ENCODE measurements around the gene ABTB1. TPM values are rescaled to one million over a fixed set of nuclear protein-coding genes. Genes with fewer than 3 reads are reported as not detected.

The ABTB1 gene
- total RNA-seq, 1 donor from 2014 or later, result 98.8 TPM

DNA sequence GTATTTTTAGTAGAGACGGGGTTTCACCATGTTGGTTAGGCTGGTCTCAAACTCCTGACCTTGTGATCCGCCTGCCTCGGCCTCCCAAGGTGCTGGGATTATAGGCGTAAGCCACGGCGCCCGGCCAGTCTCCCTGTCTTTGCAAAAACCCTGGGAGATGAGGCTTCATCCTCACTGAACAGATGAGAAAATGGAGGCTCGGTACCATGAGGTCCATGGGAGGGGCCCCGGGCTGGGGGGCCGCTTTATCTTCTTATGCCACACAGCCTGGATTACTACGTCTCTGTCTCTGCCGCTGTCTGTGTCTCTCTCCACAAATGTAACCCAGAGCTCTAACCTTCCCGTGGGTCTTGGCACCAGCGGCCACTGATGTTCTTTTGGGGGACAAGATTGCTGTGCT, 39.1 kb downstream of the ABTB1 start:
- no peak for ATAC-seq
- DNase-seq (ENCODE audit: low spot score), result peak; percentile 49
- intact Hi-C loops (cut with DNase I), result no loop called here

DNA sequence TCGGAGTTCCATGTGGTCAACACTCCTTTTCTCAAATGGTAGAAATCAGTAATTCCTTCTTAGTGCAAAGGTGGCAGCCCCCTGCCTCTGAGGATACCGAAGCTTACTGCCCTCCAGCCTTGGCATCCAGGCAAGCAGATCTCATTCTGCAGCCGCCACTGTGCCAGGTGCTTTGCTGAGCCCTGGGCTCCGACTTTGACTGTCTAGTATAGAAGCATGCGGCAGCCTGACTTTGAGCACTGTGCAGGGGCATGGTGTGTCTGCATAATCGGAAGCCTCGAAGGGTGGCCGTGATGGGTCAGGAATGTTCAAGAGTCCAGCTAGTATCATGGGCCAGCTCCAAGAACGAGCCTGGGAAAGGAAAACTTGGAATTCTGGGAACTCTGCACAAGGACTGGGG, 39.7 kb downstream of the ABTB1 start:
- intact Hi-C loops (cut with DNase I), result no loop called here
- DNase-seq (ENCODE audit: low spot score) (peak; percentile 38), ATAC-seq (no peak)

DNA sequence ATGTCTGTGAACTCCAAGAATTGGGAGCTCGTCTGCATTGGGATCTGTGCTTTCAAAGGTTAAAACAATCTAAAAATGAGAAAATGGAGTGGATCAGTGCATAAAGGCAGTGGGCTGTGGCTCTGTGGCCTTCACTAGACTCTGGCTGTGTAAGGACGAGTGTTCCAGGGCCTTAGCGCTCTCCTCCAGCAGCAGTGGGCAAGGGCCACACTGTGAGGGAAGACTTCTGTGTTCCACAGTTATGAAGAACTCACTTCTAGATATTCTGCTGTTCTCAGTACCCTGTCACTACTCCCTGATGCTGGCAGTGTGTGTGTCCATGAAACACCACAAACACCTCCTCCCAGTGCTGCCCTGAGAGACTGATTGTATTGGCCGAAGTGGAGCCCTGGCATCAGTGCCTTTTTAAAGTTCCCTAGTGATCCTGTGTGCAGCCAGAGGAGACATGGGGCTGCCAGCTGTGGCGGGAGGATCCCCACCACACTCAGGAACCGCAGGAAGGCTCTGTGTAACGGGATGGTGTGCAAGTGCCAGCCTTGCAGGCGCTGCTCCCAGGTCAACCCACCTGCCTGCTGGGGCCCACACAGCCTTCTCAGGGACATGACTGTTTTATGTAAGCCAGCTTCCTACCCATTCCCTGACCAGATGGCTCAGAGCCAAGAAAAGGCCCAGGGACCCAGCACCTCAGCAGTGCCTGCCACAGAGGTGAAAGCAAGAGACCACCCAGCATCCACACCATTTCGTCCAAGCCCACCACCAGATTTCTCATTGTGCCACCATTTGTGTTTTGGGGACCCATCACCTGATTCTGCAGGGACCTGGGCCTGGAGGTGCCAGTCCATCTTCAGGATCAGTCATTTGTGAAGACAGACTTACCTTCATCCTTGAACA, 40.4 kb downstream of the ABTB1 start:
- DNase-seq (ENCODE audit: low spot score) (peak; percentile 51), ATAC-seq (no peak)
- intact Hi-C loops (cut with DNase I), result no loop called here

DNA sequence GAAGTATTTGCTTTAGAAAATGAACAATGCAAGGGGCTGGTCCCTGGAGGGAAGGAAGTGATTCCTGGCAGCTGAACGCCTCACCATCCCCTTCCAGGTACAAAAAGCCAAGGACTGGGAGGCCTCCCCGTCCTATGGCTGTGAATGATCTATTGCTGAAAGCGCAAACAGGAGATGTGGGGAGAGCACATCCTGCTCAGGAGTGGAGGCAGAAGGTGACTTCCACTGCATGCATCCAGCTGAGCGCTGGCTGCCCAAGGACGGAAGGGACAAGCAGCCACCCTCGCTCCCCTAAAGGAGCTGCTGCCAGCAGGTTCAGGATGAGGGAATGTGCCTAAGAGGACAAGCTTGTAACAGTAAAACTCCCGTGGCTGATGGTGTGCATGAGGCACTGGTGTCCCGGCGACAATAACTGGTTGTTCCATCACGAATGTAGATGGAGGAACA, 41.4 kb downstream of the ABTB1 start:
- intact Hi-C loops (cut with DNase I), result no loop called here
- DNase-seq (ENCODE audit: low spot score) (peak; percentile 42), ATAC-seq (peak; percentile 3)

DNA sequence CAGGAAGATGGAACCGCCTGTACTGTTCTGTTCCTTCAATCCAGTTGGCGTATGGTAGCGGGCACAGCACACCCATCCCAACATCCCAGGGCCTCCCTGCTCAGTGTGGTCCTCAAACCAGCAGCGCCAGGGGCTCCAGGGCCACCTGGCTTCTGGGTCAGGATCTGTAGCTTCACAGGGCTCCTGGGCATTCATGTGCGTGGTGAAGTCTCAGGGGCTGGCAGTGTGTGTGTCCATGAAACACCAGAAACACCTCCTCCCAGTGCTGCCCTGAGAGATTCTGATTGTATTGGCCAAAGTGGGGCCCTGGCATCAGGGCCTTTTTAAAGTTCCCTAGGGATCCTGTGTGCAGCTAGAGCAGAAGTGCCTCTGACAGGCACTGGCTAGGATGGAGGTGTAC, 42.1 kb downstream of the ABTB1 start:
- ATAC-seq (no peak), DNase-seq (ENCODE audit: low spot score) (peak; percentile 23)
- intact Hi-C loops (cut with DNase I), result no loop called here

DNA sequence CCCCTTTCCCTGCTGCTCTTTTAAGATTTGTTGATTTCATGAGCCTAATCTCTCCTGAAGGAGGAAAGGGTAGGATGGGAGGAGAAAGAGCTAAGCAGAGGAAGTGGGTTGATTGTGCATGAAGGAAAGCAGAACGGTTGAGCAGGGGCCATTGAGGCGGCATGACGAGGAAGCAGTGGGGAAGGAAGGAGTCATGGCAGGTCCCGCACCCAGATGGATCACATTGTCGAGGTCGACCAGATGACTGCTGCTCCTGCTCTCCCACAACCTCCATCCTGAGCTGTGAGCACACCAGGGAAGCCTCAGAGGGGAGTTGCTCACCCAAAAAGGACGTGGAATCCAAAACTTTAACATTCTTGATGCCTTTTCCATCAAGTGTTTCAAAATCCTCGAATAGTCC, 42.8 kb downstream of the ABTB1 start:
- intact Hi-C loops (cut with DNase I), result no loop called here
- DNase-seq (ENCODE audit: low spot score) (peak; percentile 51), ATAC-seq (no peak)

DNA sequence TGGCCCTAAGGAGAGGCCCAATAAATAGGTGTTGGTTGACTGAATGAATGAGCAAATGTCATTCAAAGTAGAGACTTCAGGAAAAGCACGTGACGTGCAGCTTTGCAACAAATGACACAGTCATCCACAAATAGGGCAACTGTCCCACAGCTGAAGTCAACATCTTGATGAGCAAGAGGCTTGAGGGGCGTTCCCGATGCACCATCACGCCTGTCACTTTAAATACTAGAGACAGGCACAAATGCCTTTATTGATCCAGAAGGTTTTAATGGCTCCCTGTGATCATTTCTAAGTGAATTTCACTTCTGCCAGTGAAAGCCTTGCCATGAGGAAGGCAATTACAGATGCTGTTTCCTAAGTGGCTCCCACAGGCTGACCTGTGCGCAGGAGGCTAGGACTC, 43.6 kb downstream of the ABTB1 start:
- intact Hi-C loops (cut with DNase I), result no loop called here
- ATAC-seq (no peak), DNase-seq (ENCODE audit: low spot score) (peak; percentile 9)

DNA sequence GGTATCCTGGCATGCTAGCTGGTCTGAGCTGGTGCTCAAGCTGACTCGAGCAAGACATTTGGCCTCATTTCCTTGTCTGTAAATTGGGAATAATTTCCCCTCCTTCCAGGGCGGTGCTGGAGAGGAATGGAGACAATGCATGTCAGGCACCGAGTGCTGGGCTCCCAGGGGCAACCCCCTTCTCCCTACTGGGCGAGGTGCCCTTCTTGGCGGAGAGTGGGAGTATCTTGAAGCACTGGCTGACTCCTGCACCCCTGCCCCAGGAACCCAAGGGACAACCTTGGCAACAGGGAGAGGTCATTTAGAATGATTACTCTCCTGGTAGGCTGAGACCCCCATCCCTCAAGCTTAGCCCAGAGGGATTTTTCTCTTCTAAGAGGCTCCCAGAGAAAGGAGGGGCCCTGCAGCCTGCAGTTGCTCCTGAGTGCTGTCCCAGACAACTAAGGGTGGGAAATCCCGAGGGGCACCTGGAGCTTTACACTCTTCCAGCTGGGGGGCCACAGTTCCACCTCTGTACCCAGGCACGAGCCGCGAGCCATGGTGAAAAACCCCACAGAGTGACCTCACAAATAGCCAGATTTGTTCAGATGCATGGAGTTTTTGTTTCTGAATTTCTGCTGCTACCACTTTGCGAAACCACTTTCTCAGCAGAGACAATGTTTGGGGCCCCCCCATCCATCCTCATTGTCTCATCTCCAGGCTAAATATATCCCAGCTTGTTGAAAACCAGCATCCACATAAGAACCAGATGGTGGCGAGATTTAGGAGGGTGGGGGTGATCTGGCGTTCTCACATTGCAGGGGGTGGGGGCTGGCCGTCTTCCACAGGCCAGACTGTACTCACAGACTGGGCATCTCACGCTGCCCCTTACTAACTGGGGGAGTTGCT, 44.8 kb downstream of the ABTB1 start:
- intact Hi-C loops (cut with DNase I), result no loop called here
- DNase-seq (ENCODE audit: low spot score) (peak; percentile 54), ATAC-seq (no peak)

DNA sequence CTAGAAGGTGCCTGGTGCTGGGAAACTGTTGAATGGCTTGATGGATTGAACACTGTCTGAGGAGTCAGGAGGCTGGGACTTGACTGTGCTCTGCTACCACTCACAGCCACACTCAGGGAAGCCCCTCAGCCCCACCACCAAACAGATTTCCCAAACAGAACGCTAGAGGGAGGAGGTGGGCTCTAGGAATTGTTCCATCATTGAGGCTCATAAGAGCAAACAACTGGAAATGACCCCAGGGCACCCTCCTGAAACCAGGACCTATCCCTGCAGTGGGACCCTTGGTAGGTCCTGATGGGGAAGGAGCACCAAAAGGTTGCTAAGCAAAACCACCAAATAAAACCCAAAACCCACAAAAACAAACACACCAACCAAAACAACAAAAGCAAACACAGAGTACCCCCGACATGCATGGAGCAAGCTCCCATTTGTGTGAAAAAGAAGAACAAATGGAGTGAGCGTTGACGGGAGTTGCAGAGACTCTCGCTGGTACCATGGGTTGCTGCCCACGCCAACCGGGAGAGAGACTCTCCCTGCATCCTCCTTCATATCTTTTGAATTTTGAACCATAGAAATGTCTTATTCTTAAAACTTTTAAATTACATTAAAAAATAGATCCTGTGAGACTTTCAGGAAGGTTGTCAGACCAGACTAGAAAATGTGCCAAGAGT, 45.6 kb downstream of the ABTB1 start:
- ATAC-seq, result no peak
- peak; percentile 32 for DNase-seq (ENCODE audit: low spot score)
- intact Hi-C loops (cut with DNase I), result no loop called here

DNA sequence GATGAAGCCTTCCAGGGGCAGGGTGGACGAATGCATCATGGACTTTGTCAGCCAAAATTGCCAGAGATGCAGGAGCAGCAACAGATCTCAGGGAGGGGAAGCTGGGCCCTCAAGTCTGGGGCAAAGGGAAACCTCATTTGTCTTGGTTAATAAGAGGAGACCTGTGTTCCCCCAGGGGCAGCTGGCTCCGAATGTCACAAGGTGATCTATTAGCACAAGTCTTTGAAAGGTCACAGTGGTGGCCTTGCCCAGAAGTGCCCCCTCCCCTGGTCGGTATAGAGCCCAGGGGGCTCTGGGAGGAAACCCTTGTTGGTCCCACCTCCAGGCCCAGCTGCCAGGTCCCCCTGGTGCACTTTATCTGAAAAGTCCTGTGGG, 46.2 kb downstream of the ABTB1 start:
- intact Hi-C loops (cut with DNase I), result no loop called here
- ATAC-seq (no peak), DNase-seq (ENCODE audit: low spot score) (peak; percentile 56)

DNA sequence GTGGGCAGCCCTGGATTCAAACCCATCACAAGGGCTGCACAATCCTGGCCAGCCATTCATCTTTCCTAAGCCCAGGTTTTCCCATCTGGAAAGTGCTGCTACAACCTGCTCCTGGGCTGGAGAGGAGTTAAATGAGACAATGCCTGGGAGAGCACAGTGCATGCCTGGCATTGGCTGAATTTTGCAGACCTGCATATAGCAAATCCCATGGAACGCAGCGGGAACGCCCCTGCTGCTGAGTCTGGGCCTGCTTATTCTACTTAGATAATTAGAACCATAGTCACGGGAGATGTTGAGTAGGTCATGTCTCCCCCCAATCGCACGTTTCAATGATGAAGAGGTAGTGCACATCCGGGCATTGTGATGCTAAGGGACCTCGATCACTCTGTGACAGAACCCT, 46.6 kb downstream of the ABTB1 start:
- intact Hi-C loops (cut with DNase I), result no loop called here
- DNase-seq (ENCODE audit: low spot score) (peak; percentile 48), ATAC-seq (no peak)

DNA sequence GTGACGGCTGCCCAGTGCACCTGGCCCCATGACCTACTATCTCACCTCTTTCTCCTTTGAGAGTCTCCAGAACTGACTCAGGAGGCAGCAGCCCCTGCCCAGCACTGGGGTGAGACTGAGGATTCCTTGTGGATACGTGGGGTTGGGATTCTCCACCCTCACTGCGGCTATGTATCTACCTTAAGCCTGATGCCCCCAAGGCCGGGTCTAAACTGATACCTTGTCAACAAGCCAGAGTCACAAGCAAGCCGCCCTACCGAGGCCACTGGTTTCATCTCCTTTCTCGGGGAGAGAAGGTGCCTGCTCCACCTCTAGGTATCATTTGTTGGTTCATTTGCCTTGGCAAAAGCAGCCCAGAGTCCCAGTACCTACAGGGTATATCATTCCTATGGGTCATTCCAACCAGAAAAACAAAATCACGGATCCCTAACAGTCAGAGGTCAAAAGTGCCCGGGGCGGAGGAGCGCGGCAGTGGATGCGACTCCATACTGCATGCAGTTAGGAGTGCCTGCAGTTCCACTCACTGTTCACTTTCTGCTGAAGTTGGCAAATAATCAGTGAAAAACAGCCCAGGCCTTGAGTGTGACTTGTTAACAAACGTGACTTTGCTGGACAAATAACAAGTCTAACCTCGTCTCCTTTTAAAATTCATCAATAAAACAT, 47.5 kb downstream of the ABTB1 start:
- DNase-seq (ENCODE audit: low spot score), result peak; percentile 49
- ATAC-seq, result no peak
- intact Hi-C loops (cut with DNase I), result no loop called here

DNA sequence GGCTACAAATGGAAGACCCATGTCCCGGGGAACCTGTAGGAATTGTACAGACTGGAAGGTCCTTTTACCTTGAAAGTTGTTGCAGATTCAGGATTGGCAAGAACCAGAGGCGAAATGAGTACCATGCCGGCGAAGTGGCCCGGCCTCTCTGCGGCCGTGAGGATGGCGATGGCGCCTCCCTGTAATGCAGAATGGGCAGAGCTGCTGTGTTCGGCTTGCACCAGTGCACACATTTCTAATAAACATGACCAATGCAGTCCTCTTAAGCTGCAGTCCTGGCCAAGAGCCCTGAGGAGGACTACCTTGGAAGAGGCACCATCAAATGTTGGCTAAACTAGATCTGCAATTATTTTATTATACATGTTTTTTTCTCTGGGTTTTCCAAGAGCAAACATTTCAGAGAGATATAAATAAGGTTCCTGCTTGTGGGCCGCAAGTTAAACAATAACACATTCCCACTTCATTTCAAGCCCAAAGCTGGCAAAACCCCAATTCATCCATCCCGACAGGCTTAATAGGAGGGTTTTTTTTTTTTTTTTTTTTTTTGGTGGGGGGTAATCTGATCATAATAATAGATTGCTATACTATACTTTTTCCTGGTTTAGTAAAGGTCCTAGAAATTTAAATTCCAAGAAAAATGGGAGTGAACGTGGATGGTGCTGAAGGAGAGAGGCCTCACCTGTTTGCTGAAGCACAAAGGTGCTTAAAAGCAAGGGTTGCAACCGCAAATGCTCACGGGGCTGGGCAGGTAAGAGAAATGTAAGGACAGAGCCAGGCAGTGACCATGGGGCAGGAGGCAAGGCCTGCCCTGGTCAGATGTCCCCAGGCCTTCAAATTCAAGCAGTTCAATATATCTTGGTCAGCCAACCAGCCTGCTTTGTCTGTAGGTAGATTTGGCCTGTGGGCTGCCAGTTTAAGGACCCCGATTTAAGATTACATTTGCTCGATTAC, 48.5 kb downstream of the ABTB1 start:
- ATAC-seq (no peak), DNase-seq (ENCODE audit: low spot score) (peak; percentile 35)
- intact Hi-C loops (cut with DNase I), result no loop called here

DNA sequence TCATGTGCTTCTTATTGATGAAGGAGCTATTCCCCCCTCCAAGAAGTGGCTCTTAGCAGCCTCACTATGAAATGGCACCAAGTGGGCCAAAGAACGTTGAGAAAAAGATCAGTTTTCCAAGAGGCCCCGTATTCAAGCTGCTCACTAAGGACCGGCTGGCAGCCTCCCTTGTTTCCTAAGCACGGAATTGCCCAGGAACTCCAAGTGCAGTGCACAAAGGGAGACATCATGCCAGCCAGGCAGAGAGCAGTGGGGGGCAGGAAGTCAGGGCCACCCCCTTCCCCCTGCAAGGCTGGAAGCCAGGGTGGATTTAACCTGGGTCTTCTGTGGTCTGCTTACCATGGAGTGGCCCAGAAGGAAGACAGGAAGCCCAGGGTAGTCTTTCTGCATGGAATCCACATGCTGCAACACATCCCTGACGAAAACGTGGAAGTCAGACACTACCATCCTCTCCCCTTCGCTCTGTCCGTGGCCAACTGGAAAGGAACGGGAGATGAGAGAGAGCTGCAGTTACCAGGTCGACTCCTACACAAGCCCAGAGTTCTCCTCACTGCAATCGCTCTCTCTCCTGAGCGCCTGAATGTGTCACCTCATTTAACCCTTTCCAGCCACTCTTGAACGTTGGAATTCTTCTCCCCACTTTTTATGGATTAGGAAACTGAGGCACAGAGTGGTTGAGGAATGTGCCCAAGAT, 49.5 kb downstream of the ABTB1 start:
- ATAC-seq (peak; percentile 19), DNase-seq (ENCODE audit: low spot score) (peak; percentile 30)
- intact Hi-C loops (cut with DNase I), result no loop called here

DNA sequence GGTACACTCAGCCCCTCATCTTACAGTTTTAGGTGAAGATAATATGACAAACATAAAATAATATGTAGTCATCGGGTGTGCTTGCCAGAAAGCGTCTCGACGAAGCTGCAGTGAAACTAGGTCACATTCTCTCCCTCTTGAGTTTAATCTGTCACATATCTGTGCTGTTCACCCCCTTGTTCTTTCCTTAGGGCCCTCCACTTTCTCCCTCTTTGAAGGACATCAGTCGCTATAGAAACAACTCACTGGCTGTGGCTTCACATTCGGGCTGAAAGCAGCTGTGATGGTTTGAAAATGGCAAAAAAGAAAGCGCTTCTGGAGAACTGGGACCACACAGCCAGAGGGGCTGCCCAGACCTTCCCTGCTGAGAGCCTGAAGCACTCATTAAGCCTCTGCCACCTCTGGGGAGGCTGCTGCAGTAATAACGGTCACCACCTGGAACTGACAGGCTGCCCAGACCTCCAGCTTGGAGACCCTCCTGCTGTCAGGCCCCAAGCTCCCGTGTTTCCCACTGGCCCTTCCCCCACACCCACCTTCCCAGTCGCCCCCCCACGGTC, 50.3 kb downstream of the ABTB1 start:
- DNase-seq (ENCODE audit: low spot score), result peak; percentile 57
- intact Hi-C loops (cut with DNase I), result no loop called here
- peak; percentile 25 for ATAC-seq

DNA sequence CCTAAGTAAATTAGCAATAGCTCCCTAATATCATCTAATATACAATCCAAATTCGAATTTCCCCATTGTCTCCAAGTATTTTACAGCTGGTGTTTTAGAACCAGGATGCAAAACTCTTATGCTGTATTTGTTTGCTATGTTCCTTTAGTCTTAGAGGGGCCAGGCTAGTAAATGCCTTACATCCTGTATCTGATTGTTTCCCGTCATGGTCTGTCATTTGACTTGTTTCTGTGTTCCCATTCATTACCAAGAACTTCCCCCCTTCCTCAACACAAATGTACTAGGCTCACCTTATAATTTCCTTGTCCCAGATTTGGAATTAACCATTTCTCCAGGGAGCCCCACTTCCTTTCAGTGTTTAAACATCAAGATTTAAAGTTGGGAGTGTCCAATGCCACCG, 54.1 kb downstream of the ABTB1 start:
- ATAC-seq (no peak), DNase-seq (ENCODE audit: low spot score) (no peak)
- intact Hi-C loops (cut with DNase I), result no loop called here

DNA sequence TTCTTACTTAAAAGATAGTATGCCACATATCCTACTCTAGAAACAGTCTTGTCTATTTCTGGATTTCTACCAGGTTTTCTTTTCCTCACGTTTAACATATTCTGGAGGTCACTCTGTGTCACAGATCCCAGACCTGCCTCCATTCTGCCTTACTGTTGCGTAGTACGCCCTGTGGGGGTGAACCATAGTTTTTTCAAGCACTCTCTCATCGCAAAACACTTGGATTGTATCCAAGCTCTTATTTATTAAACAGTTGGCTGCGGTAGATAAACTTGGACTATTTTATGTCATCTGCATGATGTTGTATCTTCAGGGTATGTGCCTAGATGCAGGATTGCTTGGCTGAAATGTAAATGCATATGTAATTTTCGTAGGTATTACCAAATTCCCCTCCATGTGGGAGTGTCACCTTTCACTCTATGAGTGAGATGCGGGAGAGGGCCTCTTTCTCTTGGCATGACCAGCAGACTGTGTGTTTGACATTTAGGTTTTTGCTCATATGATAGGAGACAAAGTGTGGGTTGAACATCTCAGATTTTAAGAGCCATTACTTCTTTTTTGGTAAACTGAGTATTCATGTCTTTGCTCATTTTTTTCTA, 55.8 kb downstream of the ABTB1 start:
- intact Hi-C loops (cut with DNase I), result no loop called here
- no peak for ATAC-seq
- DNase-seq (ENCODE audit: low spot score), result no peak
